Adrenal gland (tissue), 5 donors: ENCODE results near the gene LANCL2.

Source experiments
- POLR2A ChIP-seq, 2 donors: fragments of 450-650 bp; IDR thresholded peaks; one replicate each; pipeline ENCODE4 v1.6.1; 2017; ENCODE audit warnings: antibody characterized with exemption in 2 of 2, mild to moderate bottlenecking in 2 of 2, moderate library complexity in 1 of 2
- TF ChIP-seq, protein P1 (sequence below), 6 experiments: fragments of 450-650 bp in 4 of 6; fragments of 200-600 bp in 2 of 6; sonication (generic) in 1 of 6; IDR thresholded peaks; 1 replicate in 5 of 6; 2 replicates in 1 of 6; pipeline versions ENCODE4 v1.5.1 to v1.8.0; 2016 to 2021; ENCODE audit warnings: antibody characterized with exemption in 6 of 6, mild to moderate bottlenecking in 2 of 6, moderate library complexity in 1 of 6
- donor health status: DM: no; HTN: no; CAD: no.

DNA sequence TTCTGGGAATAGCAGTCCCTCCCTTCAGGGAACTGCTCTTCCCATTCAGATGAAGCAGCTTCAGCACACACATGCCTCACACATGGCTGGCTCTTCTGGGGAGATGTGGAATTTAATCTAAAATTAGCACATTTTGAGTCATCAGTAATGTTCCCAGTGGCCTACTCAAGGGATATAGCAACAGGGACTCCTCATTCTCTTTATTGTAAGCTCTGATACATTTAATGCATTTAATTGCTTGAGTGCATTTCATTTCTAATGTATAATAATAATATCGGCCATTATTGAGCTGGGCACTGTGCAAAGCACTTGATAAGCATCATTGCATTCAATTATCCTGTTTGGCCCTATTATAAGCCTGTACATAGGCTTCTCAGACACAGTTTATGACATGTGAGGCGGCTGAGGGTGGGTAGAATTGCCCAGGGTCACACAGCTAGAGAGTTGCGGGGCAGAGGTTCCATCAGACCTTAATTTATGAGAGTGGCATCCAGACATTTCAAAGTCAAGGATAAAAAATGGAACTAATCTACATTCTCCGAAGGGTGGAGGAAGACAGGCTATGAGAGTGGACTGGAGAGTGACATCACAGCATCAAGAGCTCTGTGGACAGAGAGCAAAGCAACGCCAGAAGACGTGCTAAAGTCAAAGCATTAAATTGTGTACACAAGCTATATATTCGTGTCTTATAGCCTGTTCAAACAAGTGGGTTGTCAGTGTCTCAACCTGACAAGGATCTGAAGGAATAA is 76.8 kb downstream of the LANCL2 start:
- TF ChIP-seq, protein P1, sequence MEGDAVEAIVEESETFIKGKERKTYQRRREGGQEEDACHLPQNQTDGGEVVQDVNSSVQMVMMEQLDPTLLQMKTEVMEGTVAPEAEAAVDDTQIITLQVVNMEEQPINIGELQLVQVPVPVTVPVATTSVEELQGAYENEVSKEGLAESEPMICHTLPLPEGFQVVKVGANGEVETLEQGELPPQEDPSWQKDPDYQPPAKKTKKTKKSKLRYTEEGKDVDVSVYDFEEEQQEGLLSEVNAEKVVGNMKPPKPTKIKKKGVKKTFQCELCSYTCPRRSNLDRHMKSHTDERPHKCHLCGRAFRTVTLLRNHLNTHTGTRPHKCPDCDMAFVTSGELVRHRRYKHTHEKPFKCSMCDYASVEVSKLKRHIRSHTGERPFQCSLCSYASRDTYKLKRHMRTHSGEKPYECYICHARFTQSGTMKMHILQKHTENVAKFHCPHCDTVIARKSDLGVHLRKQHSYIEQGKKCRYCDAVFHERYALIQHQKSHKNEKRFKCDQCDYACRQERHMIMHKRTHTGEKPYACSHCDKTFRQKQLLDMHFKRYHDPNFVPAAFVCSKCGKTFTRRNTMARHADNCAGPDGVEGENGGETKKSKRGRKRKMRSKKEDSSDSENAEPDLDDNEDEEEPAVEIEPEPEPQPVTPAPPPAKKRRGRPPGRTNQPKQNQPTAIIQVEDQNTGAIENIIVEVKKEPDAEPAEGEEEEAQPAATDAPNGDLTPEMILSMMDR (IDR thresholded peaks at IDR 0.05): no peak
- no peak for TF ChIP-seq POLR2A (IDR thresholded peaks at IDR 0.05)
